H9 (cell line): ENCODE results near the gene CLEC18B. TPM values are rescaled to one million over a fixed set of nuclear protein-coding genes. Genes with fewer than 3 reads are reported as not detected.
"Not testable (repeated sequence)": the region's sequence is repeated elsewhere in the genome, so short reads cannot be mapped to it uniquely, and the experiment has no call there.

Experiments used
- DNase-seq: peaks from one replicate; pipeline ENCODE4 v3.0.0-alpha.2; 2017
- H2AFZ ChIP-seq: one replicate; pipeline ENCODE4 v1.6.1; 2013; ENCODE audit warnings: mild to moderate bottlenecking, low read length, control low read depth, moderate library complexity
- H2AK5ac ChIP-seq: 2 replicates; pipeline ENCODE4 v1.6.1; 2013; ENCODE audit warnings: low read length, control low read depth, mixed read lengths; ENCODE audit not compliant: insufficient read length
- H2BK120ac ChIP-seq: one replicate; pipeline ENCODE4 v1.6.1; 2013; ENCODE audit warnings: low read depth, mild to moderate bottlenecking, low read length, control low read depth, inconsistent platforms; ENCODE audit not compliant: poor library complexity, severe bottlenecking
- H2BK12ac ChIP-seq: 2 replicates; pipeline ENCODE4 v1.6.1; 2013; ENCODE audit warnings: low read length, control low read depth, mixed read lengths, low read depth; ENCODE audit not compliant: insufficient read length
- H2BK15ac ChIP-seq: 2 replicates; pipeline ENCODE4 v1.6.1; 2013; ENCODE audit warnings: low read depth, low read length, control low read depth
- H2BK20ac ChIP-seq: one replicate; pipeline ENCODE4 v1.6.1; 2013; ENCODE audit warnings: low read depth, mild to moderate bottlenecking, low read length, control low read depth, inconsistent platforms; ENCODE audit not compliant: poor library complexity, severe bottlenecking
- H2BK5ac ChIP-seq: 2 replicates; pipeline ENCODE4 v1.6.1; 2013; ENCODE audit warnings: low read length, control low read depth, mixed read lengths; ENCODE audit not compliant: insufficient read length
- H3K14ac ChIP-seq: 2 replicates; pipeline ENCODE4 v1.6.1; 2013; ENCODE audit warnings: low read length, control low read depth; ENCODE audit not compliant: insufficient read depth
- H3K18ac ChIP-seq: 2 replicates; pipeline ENCODE4 v1.6.1; 2013; ENCODE audit warnings: low read depth, mild to moderate bottlenecking, mixed read lengths, low read length, control low read depth; ENCODE audit not compliant: insufficient read length
- H3K23ac ChIP-seq: 2 replicates; pipeline ENCODE4 v1.6.1; 2013; ENCODE audit warnings: low read length, control low read depth, mixed read lengths, low read depth; ENCODE audit not compliant: insufficient read length
- H3K23me2 ChIP-seq: 2 replicates; pipeline ENCODE4 v1.6.1; 2013; ENCODE audit warnings: low read depth, mild to moderate bottlenecking, mixed read lengths, low read length, control low read depth; ENCODE audit not compliant: insufficient read length, poor library complexity, severe bottlenecking
- H3K27ac ChIP-seq: 2 replicates; pipeline ENCODE4 v1.5.1; 2013; ENCODE audit warnings: low read length, control low read depth, mixed read lengths, low read depth; ENCODE audit not compliant: insufficient read length
- H3K27me3 ChIP-seq: 2 replicates; pipeline ENCODE4 v1.6.1; 2013; ENCODE audit warnings: low read length, control low read depth, inconsistent platforms; ENCODE audit not compliant: insufficient read depth
- H3K4ac ChIP-seq: 2 replicates; pipeline ENCODE4 v1.6.1; 2013; ENCODE audit warnings: low read depth, mild to moderate bottlenecking, control low read depth, inconsistent platforms, low read length, moderate library complexity
- H3K4me1 ChIP-seq: 2 replicates; pipeline ENCODE4 v1.6.1; 2013; ENCODE audit warnings: low read length, control low read depth, inconsistent platforms; ENCODE audit not compliant: insufficient read depth
- H3K4me2 ChIP-seq: 2 replicates; pipeline ENCODE4 v1.6.1; 2013; ENCODE audit warnings: low read length, control low read depth, mixed read lengths; ENCODE audit not compliant: insufficient read length, insufficient read depth
- H3K56ac ChIP-seq: 2 replicates; pipeline ENCODE4 v1.6.1; 2013; ENCODE audit warnings: low read depth, mild to moderate bottlenecking, mixed read lengths, low read length, control low read depth; ENCODE audit not compliant: insufficient read length
- H3K79me1 ChIP-seq: 2 replicates; pipeline ENCODE4 v1.6.1; 2013; ENCODE audit warnings: low read depth, mild to moderate bottlenecking, moderate library complexity, low read length, control low read depth, inconsistent platforms; ENCODE audit not compliant: insufficient read depth, poor library complexity, severe bottlenecking
- H3K79me2 ChIP-seq: 2 replicates; pipeline ENCODE4 v1.6.1; 2013; ENCODE audit warnings: low read length, control low read depth, inconsistent platforms; ENCODE audit not compliant: insufficient read depth
- H3K9ac ChIP-seq: 2 replicates; pipeline ENCODE4 v1.6.1; 2013; ENCODE audit warnings: low read length, control low read depth, mixed read lengths; ENCODE audit not compliant: insufficient read length; ENCODE audit errors: extremely low read depth
- H3K9me3 ChIP-seq: one replicate; pipeline ENCODE4 v1.6.1; 2013; ENCODE audit warnings: low read depth, low read length, inconsistent platforms; ENCODE audit not compliant: control insufficient read depth
- H3T11ph ChIP-seq: one replicate; pipeline ENCODE4 v1.6.1; 2013; ENCODE audit warnings: mild to moderate bottlenecking, low read length, control low read depth, inconsistent platforms
- H4K20me1 ChIP-seq: one replicate; pipeline ENCODE4 v1.6.1; 2013; ENCODE audit not compliant: control insufficient read depth, insufficient read length, insufficient read depth
- H4K5ac ChIP-seq: 2 replicates; pipeline ENCODE4 v1.6.1; 2013; ENCODE audit warnings: low read depth, mild to moderate bottlenecking, mixed read lengths, low read length, control low read depth; ENCODE audit not compliant: insufficient read length
- H4K8ac ChIP-seq: replicated peaks from 2 replicates; pipeline ENCODE4 v1.6.1; 2013; ENCODE audit warnings: low read length, control low read depth, mixed read lengths, low read depth; ENCODE audit not compliant: insufficient read length
- H4K91ac ChIP-seq: 2 replicates; pipeline ENCODE4 v1.6.1; 2013; ENCODE audit warnings: low read depth, mild to moderate bottlenecking, moderate library complexity, mixed read lengths, low read length, control low read depth; ENCODE audit not compliant: insufficient read length
- H3K27ac Mint-ChIP-seq, 3 experiments: 2 replicates in 2 of 3; 3 replicates in 1 of 3; pipeline ENCODE4 v1.8.0; 2020 to 2021; ENCODE audit warnings: mixed read lengths in 3 of 3, mild to moderate bottlenecking in 1 of 3, moderate library complexity in 1 of 3
- H3K27me3 Mint-ChIP-seq: 2 replicates; pipeline ENCODE4 v1.8.0; 2021; ENCODE audit warnings: low read depth, mild to moderate bottlenecking, moderate library complexity, mixed read lengths
- H3K36me3 Mint-ChIP-seq, 3 experiments: 2 replicates in 2 of 3; 3 replicates in 1 of 3; pipeline ENCODE4 v1.8.0; 2020 to 2021; ENCODE audit warnings: low read depth in 3 of 3, mixed read lengths in 3 of 3; ENCODE audit not compliant: insufficient read depth in 1 of 3
- H3K4me1 Mint-ChIP-seq, 2 experiments: 2 replicates each; pipeline ENCODE4 v1.8.0; 2020; ENCODE audit warnings: mixed read lengths in 2 of 2
- H3K4me3 Mint-ChIP-seq, 2 experiments: 2 replicates in 1 of 2; 3 replicates in 1 of 2; pipeline ENCODE4 v1.8.0; 2020 to 2021; ENCODE audit warnings: mild to moderate bottlenecking in 2 of 2, mixed read lengths in 2 of 2, moderate library complexity in 1 of 2
- H3K9me3 Mint-ChIP-seq, 2 experiments: 2 replicates in 1 of 2; 3 replicates in 1 of 2; pipeline ENCODE4 v1.8.0; 2020; ENCODE audit warnings: mild to moderate bottlenecking in 2 of 2, mixed read lengths in 2 of 2, moderate library complexity in 1 of 2
- CTCF ChIP-seq: fragments of 200-600 bp; sonication (generic); conservative IDR thresholded peaks from 3 replicates; pipeline ENCODE4 v1.8.0; 2021; ENCODE audit warnings: antibody characterized with exemption, mild to moderate bottlenecking
- WGBS: extraction: QIAGEN DNeasy Blood & Tissue Kit; methylation state at CpG from one replicate; pipeline ENCODE4 v1.1.7; 2013; ENCODE audit warnings: missing lambda C conversion rate, low lambda C conversion rate, mixed read lengths; ENCODE audit not compliant: insufficient read length; ENCODE audit errors: extremely low coverage; 5-methylcytosine and 5-hydroxymethylcytosine counted together
- total RNA-seq: library from RNA; stranded (reverse); gene quantifications from 2 replicates; pipeline ENCODE4 v1.2.1, GENCODE V29; 2021

Gene CLEC18B
- total RNA-seq, 1 experiment from 2014 or later: 0.37 TPM

GRCh38 chr16:74372369-74372768 is 48.9 kb downstream of the CLEC18B start:
- Mint-ChIP-seq H3K36me3 (peaks cover 0 to 1% (median 0%) of the 10 kb centered on the region in 3 experiments; a peak in 1 of 7 replicates), H3K27me3 (peaks cover 4% of the 10 kb centered on the region), H3K27ac (no peak overlapping the region), H3K4me3 (no peak overlapping the region), H3K9me3 (no peaks in the 10 kb centered on the region), H3K4me1 (peaks cover 1 to 2% of the 10 kb centered on the region in 2 experiments; a peak in 2 of 4 replicates)
- no CpG with 5 or more reads among the region's 5 CpGs for WGBS
- Histone ChIP-seq H3K4ac (no peak overlapping the region), H2BK15ac (no peak overlapping the region), H2BK5ac (no peak overlapping the region), H3K23ac (no peak overlapping the region), H3K27ac (no peak overlapping the region), H3K56ac (no peak overlapping the region), H2BK120ac (no peak overlapping the region), H3K27me3 (no peaks in the 10 kb centered on the region), H4K20me1 (no peaks in the 10 kb centered on the region), H3K79me2 (no peaks in the 10 kb centered on the region), H3K23me2 (no peaks in the 10 kb centered on the region), H3K18ac (no peak overlapping the region), H3K9ac (no peak overlapping the region), H3K9me3 (no peaks in the 10 kb centered on the region), H4K8ac (no peak overlapping the region), H4K91ac (no peak overlapping the region), H3K4me2 (no peak overlapping the region), H3K14ac (no peak overlapping the region), H4K5ac (no peak overlapping the region), H3K4me1 (no peaks in the 10 kb centered on the region), H2BK12ac (no peak overlapping the region), H3T11ph (no peak overlapping the region), H3K79me1 (no peaks in the 10 kb centered on the region), H2BK20ac (no peak overlapping the region), H2AFZ (no peak overlapping the region), H2AK5ac (no peak overlapping the region)
- TF ChIP-seq CTCF: no peak
- no peak for DNase-seq

DNA sequence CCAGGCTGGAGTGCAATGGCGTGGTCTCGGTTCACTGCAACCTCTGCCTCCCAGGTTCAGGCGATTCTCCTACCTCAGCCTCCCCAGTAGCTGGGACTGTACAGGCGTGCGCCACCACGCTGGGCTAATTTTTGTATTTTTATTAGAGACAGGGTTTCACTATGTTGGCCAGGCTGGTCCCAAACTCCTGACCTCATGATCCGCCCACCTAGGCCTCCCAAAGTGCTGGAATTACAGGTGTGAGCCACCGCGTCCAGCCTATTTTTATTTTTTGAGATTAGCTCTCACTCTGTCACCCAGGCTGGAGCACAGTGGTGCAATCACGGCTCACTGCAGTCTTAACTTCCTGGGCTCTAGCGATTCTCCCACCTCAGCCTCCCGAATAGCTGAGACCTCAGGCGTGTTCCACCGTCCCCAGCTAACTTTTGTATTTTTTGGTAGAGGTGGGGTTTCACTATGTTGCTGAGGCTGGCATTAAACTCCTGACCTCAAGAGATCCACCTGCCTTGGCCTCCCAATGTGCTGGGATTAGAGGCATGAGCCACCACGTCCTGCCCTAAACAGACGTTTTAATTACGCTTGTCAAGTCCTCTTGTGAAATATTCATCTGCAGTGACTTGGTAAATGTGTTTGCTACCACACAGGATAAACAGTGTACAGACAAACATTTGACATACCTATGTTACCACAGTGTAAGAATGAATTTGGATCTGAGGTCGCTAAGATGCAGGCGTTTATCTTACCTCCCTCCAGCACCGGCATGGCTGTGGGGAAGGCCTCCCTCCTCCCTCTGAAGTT is 50.7 kb downstream of the CLEC18B start:
- DNase-seq, H3K18ac ChIP-seq, H3K9ac ChIP-seq, H2BK5ac ChIP-seq, H3K23ac ChIP-seq, H2BK20ac ChIP-seq, H3K9me3 Mint-ChIP-seq, H3K4me2 ChIP-seq, H4K91ac ChIP-seq, H3K4ac ChIP-seq, H2AFZ ChIP-seq, H3K9me3 ChIP-seq, H3K27me3 Mint-ChIP-seq, H4K5ac ChIP-seq, H3K4me1 ChIP-seq, H2AK5ac ChIP-seq, H3K23me2 ChIP-seq, H2BK120ac ChIP-seq, H3K79me2 ChIP-seq, H2BK12ac ChIP-seq, H3K14ac ChIP-seq, H3K4me1 Mint-ChIP-seq, H4K20me1 ChIP-seq, H3K36me3 Mint-ChIP-seq, H3K79me1 ChIP-seq, H3K27ac ChIP-seq, H3K4me3 Mint-ChIP-seq, H3K56ac ChIP-seq, H3T11ph ChIP-seq, H3K27ac Mint-ChIP-seq, H3K27me3 ChIP-seq, H4K8ac ChIP-seq, H2BK15ac ChIP-seq: not testable (repeated sequence)
- no CpG with 5 or more reads among the region's 20 CpGs for WGBS
